Smooth muscle cell (in vitro differentiated cells): ENCODE results near the gene DPH2. TPM values are rescaled to one million over a fixed set of nuclear protein-coding genes. Genes with fewer than 3 reads are reported as not detected.

Experiments
- DNase-seq: peaks from one replicate; lab custom pipeline; 2025; ENCODE audit not compliant: unreplicated experiment; lab: John Stamatoyannopoulos, UW
- H2AFZ ChIP-seq: fragments of 200-600 bp; sonication (generic); 2 replicates; pipeline ENCODE4 v1.6.0; 2016; ENCODE audit warnings: antibody characterized with exemption, low read depth, mild to moderate bottlenecking
- H3F3A ChIP-seq: fragments of 200-600 bp; sonication (generic); 2 replicates; pipeline ENCODE4 v1.6.0; 2017; ENCODE audit warnings: antibody characterized with exemption, low read depth
- H3K27ac ChIP-seq: fragments of 200-600 bp; sonication (generic); 2 replicates; pipeline ENCODE4 v1.5.1; 2016; ENCODE audit warnings: low read depth, mild to moderate bottlenecking
- H3K27me3 ChIP-seq: fragments of 200-600 bp; sonication (generic); 2 replicates; pipeline ENCODE4 v1.6.1; 2016; ENCODE audit warnings: low read depth, mild to moderate bottlenecking
- H3K36me3 ChIP-seq: fragments of 200-600 bp; sonication (generic); 2 replicates; pipeline ENCODE4 v1.5.1; 2016; ENCODE audit warnings: low read depth
- H3K4me1 ChIP-seq: fragments of 200-600 bp; sonication (generic); 2 replicates; pipeline ENCODE4 v1.5.1; 2016; ENCODE audit warnings: low read depth
- H3K4me2 ChIP-seq: fragments of 200-600 bp; sonication (generic); 2 replicates; pipeline ENCODE4 v1.6.0; 2016; ENCODE audit warnings: mild to moderate bottlenecking
- H3K4me3 ChIP-seq: fragments of 200-600 bp; sonication (generic); 2 replicates; pipeline ENCODE4 v1.5.1; 2016; ENCODE audit warnings: mild to moderate bottlenecking
- H3K79me2 ChIP-seq: fragments of 200-600 bp; sonication (generic); 2 replicates; pipeline ENCODE4 v1.6.0; 2016; ENCODE audit warnings: low read depth, mild to moderate bottlenecking
- H3K9ac ChIP-seq: fragments of 200-600 bp; sonication (generic); 2 replicates; pipeline ENCODE4 v1.6.0; 2016; ENCODE audit warnings: low read depth
- H3K9me3 ChIP-seq: fragments of 200-600 bp; sonication (generic); replicated peaks from 2 replicates; pipeline ENCODE4 v1.5.1; 2016; ENCODE audit warnings: low read depth
- H4K20me1 ChIP-seq: fragments of 200-600 bp; sonication (generic); 2 replicates; pipeline ENCODE4 v1.6.0; 2016; ENCODE audit warnings: low read depth
- WGBS: methylation state at CpG from one replicate; pipeline ENCODE4 v1.1.7; 2016; ENCODE audit warnings: low lambda C conversion rate; 5-methylcytosine and 5-hydroxymethylcytosine counted together
- polyA plus RNA-seq: library from polyadenylated mRNA; unstranded; fragments of >200 nt; fragmentation: Nextera tagmentation; extraction: Ambion mirVana; gene quantifications from 2 replicates; pipeline ENCODE4 v1.2.1, GENCODE V29; 2016
- total RNA-seq: library from RNA; depleted of rRNA; stranded (reverse); fragments of >200 nt; gene quantifications from 2 replicates; pipeline ENCODE4 v1.2.3, GENCODE V29; 2014
- TF ChIP-seq, protein P1 (sequence below): fragments of 200-600 bp; sonication (generic); IDR thresholded peaks from 2 replicates; pipeline ENCODE4 v1.5.1; 2017; ENCODE audit warnings: borderline replicate concordance, mild to moderate bottlenecking, antibody characterized with exemption; ENCODE audit not compliant: insufficient read depth, poor library complexity, severe bottlenecking

Gene DPH2
- total and polyA plus RNA-seq, 2 experiments from 2014 or later, result 20.3 to 23.5 TPM

DNA sequence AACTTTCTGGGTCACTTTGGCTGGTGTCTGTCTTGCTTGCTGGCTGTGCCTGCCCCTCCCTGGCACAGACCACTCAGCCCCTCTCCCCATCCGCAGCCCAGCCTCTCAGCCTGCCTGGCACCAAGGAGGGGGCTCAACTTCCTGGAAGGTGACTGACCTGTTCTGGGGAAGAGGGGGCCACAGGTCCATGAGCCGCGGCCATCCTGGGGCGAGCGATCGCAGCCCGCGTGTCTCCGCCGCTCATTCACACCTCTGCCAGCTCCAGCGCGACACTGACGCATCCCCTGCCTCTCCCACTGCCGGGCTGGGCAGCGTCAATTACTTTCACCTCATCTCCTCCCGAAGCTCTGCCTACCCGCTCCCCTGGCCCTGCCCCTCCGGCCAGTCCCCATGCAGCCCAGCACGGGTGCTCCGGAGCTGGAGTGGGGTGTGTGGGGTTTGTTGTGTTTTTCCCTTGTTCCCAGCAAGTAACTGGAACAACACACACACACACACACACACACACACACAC, 47.1 kb downstream of the DPH2 start:
- no peak overlapping the region for H2AFZ ChIP-seq
- H3K27ac ChIP-seq, result no peak overlapping the region
- no peak overlapping the region for H3K9ac ChIP-seq
- no peaks in the 10 kb centered on the region for H3K36me3 ChIP-seq
- no peak overlapping the region for H3K4me3 ChIP-seq
- H3K27me3 ChIP-seq, result no peaks in the 10 kb centered on the region
- TF ChIP-seq, protein P1, sequence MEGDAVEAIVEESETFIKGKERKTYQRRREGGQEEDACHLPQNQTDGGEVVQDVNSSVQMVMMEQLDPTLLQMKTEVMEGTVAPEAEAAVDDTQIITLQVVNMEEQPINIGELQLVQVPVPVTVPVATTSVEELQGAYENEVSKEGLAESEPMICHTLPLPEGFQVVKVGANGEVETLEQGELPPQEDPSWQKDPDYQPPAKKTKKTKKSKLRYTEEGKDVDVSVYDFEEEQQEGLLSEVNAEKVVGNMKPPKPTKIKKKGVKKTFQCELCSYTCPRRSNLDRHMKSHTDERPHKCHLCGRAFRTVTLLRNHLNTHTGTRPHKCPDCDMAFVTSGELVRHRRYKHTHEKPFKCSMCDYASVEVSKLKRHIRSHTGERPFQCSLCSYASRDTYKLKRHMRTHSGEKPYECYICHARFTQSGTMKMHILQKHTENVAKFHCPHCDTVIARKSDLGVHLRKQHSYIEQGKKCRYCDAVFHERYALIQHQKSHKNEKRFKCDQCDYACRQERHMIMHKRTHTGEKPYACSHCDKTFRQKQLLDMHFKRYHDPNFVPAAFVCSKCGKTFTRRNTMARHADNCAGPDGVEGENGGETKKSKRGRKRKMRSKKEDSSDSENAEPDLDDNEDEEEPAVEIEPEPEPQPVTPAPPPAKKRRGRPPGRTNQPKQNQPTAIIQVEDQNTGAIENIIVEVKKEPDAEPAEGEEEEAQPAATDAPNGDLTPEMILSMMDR, result no peak
- no peak for DNase-seq
- no peaks in the 10 kb centered on the region for H3F3A ChIP-seq
- no peaks in the 10 kb centered on the region for H3K79me2 ChIP-seq
- no peak overlapping the region for H3K4me2 ChIP-seq
- peaks cover 5% of the 10 kb centered on the region for H4K20me1 ChIP-seq
- peaks cover 7% of the 10 kb centered on the region for H3K4me1 ChIP-seq
- no peaks in the 10 kb centered on the region for H3K9me3 ChIP-seq
- WGBS, result 97% methylated on average over 20 of the region's 20 CpGs

DNA sequence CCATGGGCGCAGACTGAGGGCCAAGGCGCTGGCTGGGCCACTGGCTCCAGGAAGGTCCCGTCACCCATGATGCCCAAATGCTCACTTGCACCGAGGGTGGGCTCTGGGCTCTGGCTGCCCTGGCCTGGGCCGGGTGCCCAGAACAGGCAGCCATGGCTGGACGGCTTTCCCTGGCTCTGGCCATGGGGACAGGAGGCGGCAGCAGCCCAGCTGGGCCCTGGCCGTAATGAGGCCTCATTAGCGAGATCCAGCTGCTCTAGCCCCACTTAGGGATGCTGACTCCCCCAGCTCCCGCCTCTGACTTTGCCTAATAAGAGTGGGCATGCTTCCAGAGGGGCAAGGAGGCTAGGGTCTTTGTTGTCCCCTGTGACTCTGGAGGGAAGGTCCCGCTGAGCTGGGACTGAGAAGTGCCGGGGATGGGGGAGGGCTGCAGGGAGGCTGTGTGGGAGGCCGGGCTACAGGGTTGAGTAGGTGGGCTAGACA, 49.7 kb downstream of the DPH2 start:
- Histone ChIP-seq H3K4me3 (no peak overlapping the region), H3K27ac (no peak overlapping the region), H4K20me1 (no peaks in the 10 kb centered on the region), H3K36me3 (no peaks in the 10 kb centered on the region), H3K4me2 (no peak overlapping the region), H3K4me1 (no peaks in the 10 kb centered on the region), H3K27me3 (no peaks in the 10 kb centered on the region), H3K9ac (no peak overlapping the region), H3K9me3 (no peaks in the 10 kb centered on the region), H3K79me2 (no peaks in the 10 kb centered on the region), H2AFZ (no peak overlapping the region), H3F3A (no peaks in the 10 kb centered on the region)
- TF ChIP-seq, protein P1, result no peak
- WGBS, result 96% methylated on average over 13 of the region's 13 CpGs
- no peak for DNase-seq

DNA sequence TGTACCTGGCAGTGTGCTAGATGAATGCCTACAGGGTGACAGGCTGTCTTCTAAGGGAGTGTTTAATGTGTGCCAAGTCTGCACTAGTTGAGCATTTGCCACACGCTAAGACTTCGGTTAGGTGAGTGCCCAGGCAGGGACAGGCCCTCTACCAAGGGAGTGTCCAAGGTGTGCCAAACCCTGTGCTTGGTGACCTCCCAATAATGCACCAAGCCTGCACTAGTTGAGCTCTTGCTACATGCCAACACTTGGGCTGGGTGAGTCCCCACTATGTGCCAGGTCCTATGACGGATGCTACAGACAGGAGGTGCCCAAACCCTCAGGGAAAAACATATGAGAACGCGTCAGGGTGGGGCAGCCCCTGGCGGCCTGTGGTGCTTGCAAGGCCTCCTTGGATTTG, 50.7 kb downstream of the DPH2 start:
- Histone ChIP-seq H3K27ac (no peak overlapping the region), H4K20me1 (no peaks in the 10 kb centered on the region), H3K27me3 (no peaks in the 10 kb centered on the region), H2AFZ (no peak overlapping the region), H3K4me1 (no peaks in the 10 kb centered on the region), H3K9ac (no peak overlapping the region), H3K4me3 (no peak overlapping the region), H3K36me3 (no peaks in the 10 kb centered on the region), H3F3A (no peaks in the 10 kb centered on the region), H3K4me2 (no peak overlapping the region), H3K9me3 (no peaks in the 10 kb centered on the region), H3K79me2 (no peaks in the 10 kb centered on the region)
- DNase-seq, result no peak
- TF ChIP-seq, protein P1, result no peak
- 94% methylated on average over 6 of the region's 6 CpGs for WGBS

DNA sequence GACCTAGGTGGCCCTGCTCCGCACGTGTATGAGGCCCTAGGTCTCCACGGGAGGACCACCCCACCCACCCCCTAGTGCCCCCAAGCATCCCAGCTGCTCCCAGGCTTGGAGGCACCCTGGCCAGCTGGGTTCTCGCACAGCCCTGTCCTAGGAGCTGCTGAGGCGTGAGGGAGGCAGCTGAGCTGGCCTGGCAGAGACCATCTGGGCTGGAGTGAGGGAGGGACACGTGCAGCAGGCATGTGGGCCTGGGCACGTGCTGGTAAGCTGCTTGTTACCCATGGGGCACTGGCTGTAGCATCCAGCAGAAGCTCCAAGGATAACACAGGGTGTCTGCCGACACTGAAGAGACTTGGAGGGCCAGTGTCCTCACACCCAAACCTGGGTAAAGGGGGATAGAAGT, 51.3 kb downstream of the DPH2 start:
- H3K4me3 ChIP-seq, result no peak overlapping the region
- no peak overlapping the region for H2AFZ ChIP-seq
- TF ChIP-seq, protein P1, result no peak
- no peaks in the 10 kb centered on the region for H3K79me2 ChIP-seq
- no peaks in the 10 kb centered on the region for H3K27me3 ChIP-seq
- no peaks in the 10 kb centered on the region for H3K9me3 ChIP-seq
- no peak overlapping the region for H3K9ac ChIP-seq
- no peaks in the 10 kb centered on the region for H3F3A ChIP-seq
- no peak overlapping the region for H3K27ac ChIP-seq
- H3K36me3 ChIP-seq, result no peaks in the 10 kb centered on the region
- H3K4me2 ChIP-seq, result no peak overlapping the region
- DNase-seq, result no peak
- H3K4me1 ChIP-seq, result no peaks in the 10 kb centered on the region
- H4K20me1 ChIP-seq, result no peaks in the 10 kb centered on the region
- 94% methylated on average over 8 of the region's 8 CpGs for WGBS
